ENCODE measurements around the gene E4F1. TPM values are rescaled to one million over a fixed set of nuclear protein-coding genes. Genes with fewer than 3 reads are reported as not detected.

The E4F1 gene
- total and polyA plus RNA-seq, 2 donors (not counting 1 experiment from before 2014, with no cell fraction given), result 41.8 to 70.9 TPM

DNA sequence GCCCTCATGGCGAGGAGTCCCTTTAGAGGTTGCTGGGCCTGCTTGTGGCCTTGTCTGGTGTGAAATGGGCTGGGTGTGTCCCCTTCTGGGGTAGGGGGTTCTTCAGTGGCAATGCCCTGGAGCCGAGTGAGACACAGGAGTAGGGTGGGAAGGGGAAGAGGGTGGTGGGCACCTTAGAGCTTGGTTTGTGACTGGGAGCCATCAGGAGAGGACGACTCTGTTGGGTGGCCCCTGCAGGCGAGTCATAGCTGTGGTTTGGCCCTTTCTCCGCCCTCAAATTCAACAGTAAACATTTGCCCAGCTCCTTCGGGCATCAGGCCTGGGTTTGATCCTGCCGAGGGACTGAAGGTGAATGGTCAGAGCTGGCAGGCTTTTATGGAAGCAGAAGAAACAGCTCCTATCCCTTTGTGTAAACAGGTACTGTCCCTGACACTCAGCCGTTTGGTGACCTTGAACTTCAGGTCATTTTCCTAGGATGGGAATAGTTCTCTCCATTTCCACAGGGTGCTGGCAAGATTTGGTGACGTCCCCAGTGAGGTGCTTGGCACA is 2.9 kb downstream of the E4F1 start:
- H3K9me3 ChIP-seq (ENCODE audit: control extremely low read depth in 1 of 3, control insufficient read depth in 2 of 3, insufficient read depth in 1 of 3, low read length in 2 of 3), result peaks cover 0 to 2% (median 0%) of the 10 kb centered on the region in 3 donors
- CTCF ChIA-PET, result interaction anchor here (0.6 to 0.8 kb wide), 2 partner anchors 25 to 261 kb away, joined by 3 read pairs; partner anchors contain the start of gene ECI1
- no peaks in the 10 kb centered on the region for H3K27me3 ChIP-seq (replicated peaks in 1 of 4; ENCODE audit: control extremely low read depth in 1 of 4, control insufficient read depth in 3 of 4, insufficient read depth in 4 of 4, low read length in 3 of 4)
- ATAC-seq (ENCODE audit: low read depth), result no peak
- intact Hi-C loops (cut with micrococcal nuclease), result no loop called here
- H4K20me1 ChIP-seq (ENCODE audit: control insufficient read depth, insufficient read depth, low read length, poor library complexity, severe bottlenecking), result peaks cover 42% of the 10 kb centered on the region
- POLR2A ChIA-PET, result no interaction called here
- WGBS (ENCODE audit: insufficient coverage), result 83% methylated on average over 8 of the region's 9 CpGs
- H3K79me2 ChIP-seq (ENCODE audit: control insufficient read depth, insufficient read depth, low read length), result peaks cover 48% of the 10 kb centered on the region
- TF ChIP-seq EZH2 (IDR thresholded peaks at IDR 0.05; ENCODE audit: borderline replicate concordance, insufficient read depth, low read depth, low read length, poor library complexity, severe bottlenecking), result no peak
- TF ChIP-seq, protein P1, sequence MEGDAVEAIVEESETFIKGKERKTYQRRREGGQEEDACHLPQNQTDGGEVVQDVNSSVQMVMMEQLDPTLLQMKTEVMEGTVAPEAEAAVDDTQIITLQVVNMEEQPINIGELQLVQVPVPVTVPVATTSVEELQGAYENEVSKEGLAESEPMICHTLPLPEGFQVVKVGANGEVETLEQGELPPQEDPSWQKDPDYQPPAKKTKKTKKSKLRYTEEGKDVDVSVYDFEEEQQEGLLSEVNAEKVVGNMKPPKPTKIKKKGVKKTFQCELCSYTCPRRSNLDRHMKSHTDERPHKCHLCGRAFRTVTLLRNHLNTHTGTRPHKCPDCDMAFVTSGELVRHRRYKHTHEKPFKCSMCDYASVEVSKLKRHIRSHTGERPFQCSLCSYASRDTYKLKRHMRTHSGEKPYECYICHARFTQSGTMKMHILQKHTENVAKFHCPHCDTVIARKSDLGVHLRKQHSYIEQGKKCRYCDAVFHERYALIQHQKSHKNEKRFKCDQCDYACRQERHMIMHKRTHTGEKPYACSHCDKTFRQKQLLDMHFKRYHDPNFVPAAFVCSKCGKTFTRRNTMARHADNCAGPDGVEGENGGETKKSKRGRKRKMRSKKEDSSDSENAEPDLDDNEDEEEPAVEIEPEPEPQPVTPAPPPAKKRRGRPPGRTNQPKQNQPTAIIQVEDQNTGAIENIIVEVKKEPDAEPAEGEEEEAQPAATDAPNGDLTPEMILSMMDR (IDR thresholded peaks at IDR 0.05), result no peak
- Mint-ChIP-seq H3K4me1 (peaks cover 25% of the 10 kb centered on the region), H3K4me3 (peak overlapping the region; percentile 23), H3K27me3 (no peaks in the 10 kb centered on the region), H3K27ac (no peak overlapping the region), H3K9me3 (ENCODE audit: insufficient read depth) (no peaks in the 10 kb centered on the region)
- H3K9ac ChIP-seq (ENCODE audit: low read length), result no peak overlapping the region
- peaks cover 6 to 16% of the 10 kb centered on the region in 2 donors for H3K4me1 ChIP-seq (ENCODE audit: control insufficient read depth in 2 of 2, insufficient read depth in 2 of 2, low read length in 2 of 2)
- no peak overlapping the region for H2AFZ ChIP-seq (ENCODE audit: insufficient read depth, low read depth, low read length, poor library complexity, severe bottlenecking)
- H3K27ac ChIP-seq (ENCODE audit: low read length in 2 of 2), result no peak overlapping the region
- no peak overlapping the region for H3K4me2 ChIP-seq (replicated peaks; ENCODE audit: low read depth, low read length, poor library complexity, severe bottlenecking)
- peaks cover 0 to 24% of the 10 kb centered on the region in 2 experiments for H3K36me3 ChIP-seq (replicated peaks in 1 of 2; ENCODE audit: control extremely low read depth in 1 of 2, control insufficient read depth in 1 of 2, extremely low read depth in 1 of 2, insufficient read depth in 2 of 2, low read length in 1 of 2)
- H3K4me3 ChIP-seq (ENCODE audit: control extremely low read depth in 1 of 5, extremely low read depth in 1 of 5, insufficient read depth in 1 of 5, low read depth in 2 of 5, low read length in 4 of 5), result no peak overlapping the region
- DNase-seq, result no peak

DNA sequence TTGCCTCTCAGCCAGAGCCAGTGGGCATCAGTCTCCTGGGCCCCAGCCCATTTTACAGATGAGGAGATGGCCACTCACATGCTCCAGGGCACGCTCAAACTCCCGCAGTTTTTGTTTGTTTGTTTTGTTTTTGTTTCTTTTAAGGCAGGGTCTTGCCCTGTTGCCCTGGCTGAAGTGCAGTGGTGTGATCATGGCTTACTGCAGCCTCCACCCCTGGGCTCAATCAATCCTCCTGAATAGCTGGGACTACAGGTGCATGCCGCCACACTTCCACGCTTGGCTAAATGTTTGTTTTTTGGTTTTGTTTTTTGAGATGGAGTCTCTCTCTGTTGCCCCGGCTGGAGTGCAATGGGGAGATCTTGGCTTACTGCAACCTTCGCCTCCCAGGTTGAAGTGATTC is 3.5 kb downstream of the E4F1 start:
- Mint-ChIP-seq H3K4me1 (peaks cover 25% of the 10 kb centered on the region), H3K27me3 (no peaks in the 10 kb centered on the region), H3K27ac (no peak overlapping the region), H3K4me3 (no peak overlapping the region), H3K9me3 (ENCODE audit: insufficient read depth) (no peaks in the 10 kb centered on the region)
- no peak for DNase-seq
- 96% methylated on average over 3 of the region's 6 CpGs for WGBS (ENCODE audit: insufficient coverage)
- no peak overlapping the region for H3K27ac ChIP-seq (ENCODE audit: low read length in 2 of 2)
- peaks cover 0 to 30% of the 10 kb centered on the region in 2 experiments for H3K36me3 ChIP-seq (replicated peaks in 1 of 2; ENCODE audit: control extremely low read depth in 1 of 2, control insufficient read depth in 1 of 2, extremely low read depth in 1 of 2, insufficient read depth in 2 of 2, low read length in 1 of 2)
- no peak overlapping the region for H3K4me2 ChIP-seq (replicated peaks; ENCODE audit: low read depth, low read length, poor library complexity, severe bottlenecking)
- no peaks in the 10 kb centered on the region for H3K27me3 ChIP-seq (replicated peaks in 1 of 4; ENCODE audit: control extremely low read depth in 1 of 4, control insufficient read depth in 3 of 4, insufficient read depth in 4 of 4, low read length in 3 of 4)
- ChIA-PET POLR2A (interaction anchor here (0.7 kb wide), 1 partner anchor 257 kb away, joined by 6 read pairs; no protein-coding TSS in a partner anchor), CTCF (interaction anchor here (0.8 kb wide), 1 partner anchor 24 kb away, joined by 3 read pairs; the partner anchor contains the start of gene ECI1)
- H4K20me1 ChIP-seq (ENCODE audit: control insufficient read depth, insufficient read depth, low read length, poor library complexity, severe bottlenecking), result peaks cover 48% of the 10 kb centered on the region
- intact Hi-C loops (cut with micrococcal nuclease), result no loop called here
- H3K4me1 ChIP-seq (ENCODE audit: control insufficient read depth in 2 of 2, insufficient read depth in 2 of 2, low read length in 2 of 2), result peaks cover 6 to 16% of the 10 kb centered on the region in 2 donors
- H3K4me3 ChIP-seq (ENCODE audit: control extremely low read depth in 1 of 5, extremely low read depth in 1 of 5, insufficient read depth in 1 of 5, low read depth in 2 of 5, low read length in 4 of 5), result no peak overlapping the region
- H3K9ac ChIP-seq (ENCODE audit: low read length), result no peak overlapping the region
- H3K79me2 ChIP-seq (ENCODE audit: control insufficient read depth, insufficient read depth, low read length), result peaks cover 48% of the 10 kb centered on the region
- ATAC-seq (ENCODE audit: low read depth), result no peak
- H3K9me3 ChIP-seq (ENCODE audit: control extremely low read depth in 1 of 3, control insufficient read depth in 2 of 3, insufficient read depth in 1 of 3, low read length in 2 of 3), result peaks cover 0 to 2% (median 0%) of the 10 kb centered on the region in 3 donors
- no peak overlapping the region for H2AFZ ChIP-seq (ENCODE audit: insufficient read depth, low read depth, low read length, poor library complexity, severe bottlenecking)
- TF ChIP-seq, protein P1 (IDR thresholded peaks at IDR 0.05), result no peak
- TF ChIP-seq EZH2 (IDR thresholded peaks at IDR 0.05; ENCODE audit: borderline replicate concordance, insufficient read depth, low read depth, low read length, poor library complexity, severe bottlenecking), result no peak

Data from B cell (primary cell).